K562 (cell line): ENCODE data around the gene CCDC144A. TPM values are rescaled to one million over a fixed set of nuclear protein-coding genes. Genes with fewer than 3 reads are reported as not detected.
"Not testable (repeated sequence)": the region's sequence is repeated elsewhere in the genome, so short reads cannot be mapped to it uniquely, and the experiment has no call there.

ENCODE experiments used
- CC2D1A ChIP-seq: fragments of 450-650 bp; IDR thresholded peaks from 2 replicates; pipeline ENCODE4 v1.6.1; 2017; ENCODE audit warnings: mild to moderate bottlenecking
- NRF1 ChIP-seq, 2 experiments: fragments of 450-650 bp; IDR thresholded peaks in 1 of 2; conservative IDR thresholded peaks in 1 of 2; 2 replicates each; pipeline ENCODE4 v1.6.1; 2014; ENCODE audit warnings: mild to moderate bottlenecking in 2 of 2
- REST ChIP-seq, 2 experiments: fragments of 450-650 bp; formaldehyde crosslinking in 1 of 2; IDR thresholded peaks; 2 replicates each; pipeline versions ENCODE4 v1.4.0 to v1.6.1; 2014 to 2020; ENCODE audit warnings: mild to moderate bottlenecking in 2 of 2, borderline replicate concordance in 1 of 2, low read depth in 1 of 2
- ZBTB33 ChIP-seq: sonication (generic); formaldehyde crosslinking; IDR thresholded peaks from 2 replicates; pipeline ENCODE4 v1.8.1; 2023; ENCODE audit warnings: mild to moderate bottlenecking, missing genetic modification reagents
- polyA plus RNA-seq, 8 experiments: library from polyadenylated mRNA; depleted of rRNA in 4 of 8; stranded (reverse) in 5 of 8; unstranded in 3 of 8; fragments of >200 nt; fragmentation: Nextera tagmentation in 2 of 8; fragmentation: Illumina TruSeq in 1 of 8; extraction: Ambion mirVana in 2 of 8; extraction: Trizol in 1 of 8; gene quantifications; 2 replicates each; pipeline versions ENCODE4 v1.2.1 to v1.2.3, GENCODE V29; 2011 to 2014; ENCODE audit warnings: inconsistent platforms in 1 of 8, missing spikeins in 1 of 8
- total RNA-seq, 7 experiments: library from RNA; depleted of rRNA in 6 of 7; stranded (reverse); fragments of >200 nt in 6 of 7; fragmentation: Illumina TruSeq in 2 of 7; extraction: Trizol in 2 of 7; gene quantifications; 2 replicates each; pipeline versions ENCODE4 v1.2.1 to v1.2.3, GENCODE V29; 2011 to 2021; ENCODE audit warnings: low replicate concordance in 1 of 7

The CCDC144A gene
- total and polyA plus RNA-seq, 9 of the 15 experiments (the other 6 are each of a cell fraction or from before 2014, with no cell fraction given): 0.03 to 0.76 (median 0.36) TPM

- TF ChIP-seq ZBTB33 (CRISPR knock-in tag) (peak; percentile 53; the same call in 1 of the 2 replicates), REST (IDR thresholded peaks at IDR 0.05; ENCODE audit: borderline replicate concordance) (peak; percentile 44; the same call in 1 of the 2 replicates), NRF1 (conservative IDR thresholded peaks at IDR 0.05 in 1 of 2, IDR thresholded peaks at IDR 0.05 in 1 of 2) (peak in 1 of 2 experiments; percentile 39; a peak in 1 of 4 replicates), CC2D1A (peak; percentile 42; the same call in 1 of the 2 replicates)
- TF ChIP-seq REST (CRISPR knock-in tag; IDR thresholded peaks at IDR 0.05; ENCODE audit: low read depth): not testable (repeated sequence)
Measured at GRCh38 chr17:16689731-16690281, at the start of gene CCDC144A (continued).
